Keratinocyte (primary cell): ENCODE data around the gene SH3PXD2B.

ENCODE experiments used
- EZH2 ChIP-seq: IDR thresholded peaks from one replicate; pipeline ENCODE4 v1.6.1; 2012; ENCODE audit warnings: inconsistent platforms, mild to moderate bottlenecking, low read length, moderate library complexity
- TF ChIP-seq, protein P1 (sequence below), 3 experiments: IDR thresholded peaks in 1 of 3; conservative IDR thresholded peaks in 1 of 3; optimal IDR thresholded peaks in 1 of 3; 2 replicates in 2 of 3; 3 replicates in 1 of 3; pipeline versions ENCODE3 to v1.5.1; 2011; ENCODE audit warnings: low read length in 3 of 3, mild to moderate bottlenecking in 3 of 3, moderate library complexity in 2 of 3, control low read depth in 1 of 3, inconsistent platforms in 1 of 3; ENCODE audit not compliant: insufficient read depth in 2 of 3; ENCODE audit errors: extremely low read depth in 1 of 3

GRCh38 chr5:172380987-172381643, 73.2 kb downstream of the SH3PXD2B start:
- TF ChIP-seq, protein P1, sequence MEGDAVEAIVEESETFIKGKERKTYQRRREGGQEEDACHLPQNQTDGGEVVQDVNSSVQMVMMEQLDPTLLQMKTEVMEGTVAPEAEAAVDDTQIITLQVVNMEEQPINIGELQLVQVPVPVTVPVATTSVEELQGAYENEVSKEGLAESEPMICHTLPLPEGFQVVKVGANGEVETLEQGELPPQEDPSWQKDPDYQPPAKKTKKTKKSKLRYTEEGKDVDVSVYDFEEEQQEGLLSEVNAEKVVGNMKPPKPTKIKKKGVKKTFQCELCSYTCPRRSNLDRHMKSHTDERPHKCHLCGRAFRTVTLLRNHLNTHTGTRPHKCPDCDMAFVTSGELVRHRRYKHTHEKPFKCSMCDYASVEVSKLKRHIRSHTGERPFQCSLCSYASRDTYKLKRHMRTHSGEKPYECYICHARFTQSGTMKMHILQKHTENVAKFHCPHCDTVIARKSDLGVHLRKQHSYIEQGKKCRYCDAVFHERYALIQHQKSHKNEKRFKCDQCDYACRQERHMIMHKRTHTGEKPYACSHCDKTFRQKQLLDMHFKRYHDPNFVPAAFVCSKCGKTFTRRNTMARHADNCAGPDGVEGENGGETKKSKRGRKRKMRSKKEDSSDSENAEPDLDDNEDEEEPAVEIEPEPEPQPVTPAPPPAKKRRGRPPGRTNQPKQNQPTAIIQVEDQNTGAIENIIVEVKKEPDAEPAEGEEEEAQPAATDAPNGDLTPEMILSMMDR (optimal IDR thresholded peaks at IDR 0.05 in 1 of 3, IDR thresholded peaks at IDR 0.05 in 1 of 3, conservative IDR thresholded peaks at IDR 0.05 in 1 of 3; ENCODE audit: extremely low read depth in 1 of 3, insufficient read depth in 2 of 3, low read length in 3 of 3) = no peak
- no peak for TF ChIP-seq EZH2
